Measurements from ENCODE around the gene SCIMP. TPM values are rescaled to one million over a fixed set of nuclear protein-coding genes. Genes with fewer than 3 reads are reported as not detected.

The SCIMP gene
- total and polyA plus RNA-seq, 2 of the 13 experiments (the other 11 are each of a cell fraction or from before 2014, with no cell fraction given), result not detected

GRCh38 chr17:5183410-5183793 lies 51.3 kb downstream of the SCIMP start:
- no peak overlapping the region for H3K4me3 ChIP-seq (replicated peaks in 1 of 3; ENCODE audit: insufficient read depth in 1 of 3, low read depth in 2 of 3, low read length in 3 of 3)
- CTCF ChIA-PET (ENCODE audit: low intra/inter-chr PET ratio, low total read pairs), result no interaction called here

GRCh38 chr17:5182597-5183409 lies 51.9 kb downstream of the SCIMP start:
- H3K36me3 ChIP-seq (replicated peaks in 1 of 2; ENCODE audit: control insufficient read depth in 1 of 2, insufficient read depth in 2 of 2, low read length in 2 of 2), result no peaks in the 10 kb centered on the region
- no peak for FAIRE-seq
- H3K79me2 ChIP-seq (ENCODE audit: insufficient read depth, low read length), result no peaks in the 10 kb centered on the region
- no peak for TF ChIP-seq HNRNPK (IDR thresholded peaks at IDR 0.05; ENCODE audit: low read depth, low read length, poor library complexity, severe bottlenecking)
- TF ChIP-seq RBM22 (optimal IDR thresholded peaks at IDR 0.05; ENCODE audit: low read length), result no peak
- no peak for TF ChIP-seq ZNF451 (CRISPR knock-in tag; IDR thresholded peaks at IDR 0.05)
- no peak for TF ChIP-seq ZNF567 (CRISPR knock-in tag; IDR thresholded peaks at IDR 0.05; ENCODE audit: borderline replicate concordance)
- TF ChIP-seq ZNF556 (CRISPR knock-in tag; IDR thresholded peaks at IDR 0.05; ENCODE audit: borderline replicate concordance), result no peak
- TF ChIP-seq SMC3 (IDR thresholded peaks at IDR 0.05; ENCODE audit: low read length), result no peak
- no peak for TF ChIP-seq ZSCAN9 (CRISPR knock-in tag; IDR thresholded peaks at IDR 0.05; ENCODE audit: borderline replicate concordance)
- no peak for TF ChIP-seq CERS6 (CRISPR knock-in tag; IDR thresholded peaks at IDR 0.05)
- TF ChIP-seq ZNF484 (CRISPR knock-in tag; IDR thresholded peaks at IDR 0.05; ENCODE audit: borderline replicate concordance, low read depth), result no peak
- no peak for TF ChIP-seq DPF2 (CRISPR knock-in tag; IDR thresholded peaks at IDR 0.05; ENCODE audit: borderline replicate concordance, low read depth)
- TF ChIP-seq ZNF775 (CRISPR knock-in tag; IDR thresholded peaks at IDR 0.05; ENCODE audit: borderline replicate concordance), result no peak
- H2AFZ ChIP-seq (ENCODE audit: low read length), result no peak overlapping the region
- ATAC-seq, result no peak
- no peak overlapping the region for H3K27ac ChIP-seq (ENCODE audit: extremely low read length, insufficient read depth, low read length)
- CTCF ChIA-PET (ENCODE audit: low intra/inter-chr PET ratio, low total read pairs), result no interaction called here
- BruUV-seq (replicated peaks), result no TSS peak
- H3K9me3 ChIP-seq (ENCODE audit: low read length), result peaks cover 31% of the 10 kb centered on the region
- H3K27me3 ChIP-seq (ENCODE audit: control insufficient read depth in 1 of 2, insufficient read depth in 2 of 2, low read length in 2 of 2), result no peaks in the 10 kb centered on the region
- H3K4me2 ChIP-seq (ENCODE audit: low read depth, low read length), result no peak overlapping the region
- WGBS (ENCODE audit: low lambda C conversion rate), result 76% methylated on average over 6 of the region's 6 CpGs
- POLR2A ChIA-PET, result no interaction called here
- in situ Hi-C loops (cut with HindIII; ENCODE audit: extremely low pct_ligation_motif_present, low pct_unique_long_range_greater_than_20kb), result no loop called here
- H3K9ac ChIP-seq (ENCODE audit: insufficient read depth, low read depth, low read length), result no peak overlapping the region
- no peaks in the 10 kb centered on the region for H3K4me1 ChIP-seq (ENCODE audit: insufficient read depth, low read length)
- H3K4me3 ChIP-seq (replicated peaks in 1 of 3; ENCODE audit: insufficient read depth in 1 of 3, low read depth in 2 of 3, low read length in 3 of 3), result no peak overlapping the region
- intact Hi-C loops (cut with micrococcal nuclease; ENCODE audit: unreplicated experiment), result no loop called here
- H4K20me1 ChIP-seq (ENCODE audit: insufficient read depth, low read length), result no peaks in the 10 kb centered on the region
- DNase-seq (ENCODE audit: low spot score), result no peak

More at GRCh38 chr17:5183410-5183793, 51.3 kb downstream of the SCIMP start:
- H3K4me1 ChIP-seq (ENCODE audit: insufficient read depth, low read length), result no peaks in the 10 kb centered on the region
- in situ Hi-C loops (cut with HindIII; ENCODE audit: extremely low pct_ligation_motif_present, low pct_unique_long_range_greater_than_20kb), result no loop called here
- POLR2A ChIA-PET, result no interaction called here
- H3K27ac ChIP-seq (ENCODE audit: extremely low read length, insufficient read depth, low read length), result no peak overlapping the region
- ATAC-seq, result no peak
- H3K79me2 ChIP-seq (ENCODE audit: insufficient read depth, low read length), result no peaks in the 10 kb centered on the region
- H2AFZ ChIP-seq (ENCODE audit: low read length), result no peak overlapping the region
- no peak overlapping the region for H3K4me2 ChIP-seq (ENCODE audit: low read depth, low read length)
- H3K9ac ChIP-seq (ENCODE audit: insufficient read depth, low read depth, low read length), result no peak overlapping the region
- no TSS peak for BruUV-seq (replicated peaks)
- no peaks in the 10 kb centered on the region for H4K20me1 ChIP-seq (ENCODE audit: insufficient read depth, low read length)
- peaks cover 31% of the 10 kb centered on the region for H3K9me3 ChIP-seq (ENCODE audit: low read length)
- DNase-seq (ENCODE audit: low spot score), result no peak
- intact Hi-C loops (cut with micrococcal nuclease; ENCODE audit: unreplicated experiment), result no loop called here
- FAIRE-seq, result no peak
- H3K36me3 ChIP-seq (replicated peaks in 1 of 2; ENCODE audit: control insufficient read depth in 1 of 2, insufficient read depth in 2 of 2, low read length in 2 of 2), result no peaks in the 10 kb centered on the region
- no peak for TF ChIP-seq ZNF709 (CRISPR knock-in tag; IDR thresholded peaks at IDR 0.05)
- TF ChIP-seq MNT (IDR thresholded peaks at IDR 0.05), result no peak
- TF ChIP-seq MIER2 (CRISPR knock-in tag; IDR thresholded peaks at IDR 0.05), result no peak
- TF ChIP-seq IRF2 (CRISPR knock-in tag; IDR thresholded peaks at IDR 0.05), result no peak
- no peak for TF ChIP-seq MAFF (IDR thresholded peaks at IDR 0.05; ENCODE audit: low read depth, low read length)
- no peaks in the 10 kb centered on the region for H3K27me3 ChIP-seq (ENCODE audit: control insufficient read depth in 1 of 2, insufficient read depth in 2 of 2, low read length in 2 of 2)
